ENCODE results near the gene NACAD.

- no peak for TF ChIP-seq CTCF (IDR thresholded peaks at IDR 0.05; ENCODE audit: low read depth, low read length, poor library complexity, severe bottlenecking)
- TF ChIP-seq EZH2phosphoT487 (IDR thresholded peaks at IDR 0.05; ENCODE audit: borderline replicate concordance, low read length) = no peak
Observed at GRCh38 chr7:45087301-45088145, 1.2 kb downstream of the NACAD start.

All from DOHH2 (cell line).